HepG2 (cell line): Measurements from ENCODE around the gene ZNF782. TPM values are rescaled to one million over a fixed set of nuclear protein-coding genes. Genes with fewer than 3 reads are reported as not detected.
A peak's percentile ranks its signal among the peaks of the same experiment; 100 is the strongest.

Experiments used
- DPF2 ChIP-seq: sonication (generic); formaldehyde crosslinking; IDR thresholded peaks from 2 replicates; pipeline ENCODE4 v1.4.0; 2020; ENCODE audit warnings: mild to moderate bottlenecking, low read depth, missing genetic modification reagents, borderline replicate concordance
- EED ChIP-seq: sonication (generic); formaldehyde crosslinking; IDR thresholded peaks from 2 replicates; pipeline ENCODE4 v1.5.0; 2020; ENCODE audit warnings: mild to moderate bottlenecking, missing genetic modification reagents
- SMARCC2 ChIP-seq: fragments of 450-650 bp; IDR thresholded peaks from 2 replicates; pipeline ENCODE4 v1.6.1; 2017; ENCODE audit warnings: antibody characterized with exemption, mild to moderate bottlenecking
- polyA plus RNA-seq, 8 experiments: library from polyadenylated mRNA; depleted of rRNA in 3 of 8; stranded (reverse) in 7 of 8; unstranded in 1 of 8; fragments of >200 nt; fragmentation: Illumina TruSeq in 4 of 8; extraction: Trizol in 4 of 8; gene quantifications; 2 replicates each; pipeline versions ENCODE4 v1.2.1 to v1.2.3, GENCODE V29; 2011 to 2016; ENCODE audit warnings: low read depth in 4 of 8, missing spikeins in 1 of 8, mixed read lengths in 1 of 8; ENCODE audit not compliant: insufficient read depth in 1 of 8
- total RNA-seq, 5 experiments: library from RNA; depleted of rRNA; stranded (reverse); fragments of >200 nt; fragmentation: Illumina TruSeq; extraction: Trizol; gene quantifications; 2 replicates each; pipeline ENCODE4 v1.2.3, GENCODE V29; 2016; ENCODE audit warnings: low read depth in 1 of 5
- TF ChIP-seq, protein P1 (sequence below): sonication (generic); formaldehyde crosslinking; IDR thresholded peaks from 2 replicates; pipeline ENCODE4 v1.4.0; 2020; ENCODE audit warnings: missing genetic modification reagents
- TF ChIP-seq, protein P2 (sequence below): sonication (generic); formaldehyde crosslinking; IDR thresholded peaks from 2 replicates; pipeline ENCODE4 v1.5.0; 2020; ENCODE audit warnings: missing genetic modification reagents
- TF ChIP-seq, protein P3 (sequence below): sonication (generic); formaldehyde crosslinking; IDR thresholded peaks from 2 replicates; pipeline ENCODE4 v1.4.0; 2020; ENCODE audit warnings: missing genetic modification reagents
- TF ChIP-seq, protein P4 (sequence below): sonication (generic); formaldehyde crosslinking; IDR thresholded peaks from 2 replicates; pipeline ENCODE4 v1.5.0; 2020; ENCODE audit warnings: mild to moderate bottlenecking, missing genetic modification reagents, moderate library complexity
- TF ChIP-seq, protein P5 (sequence below): sonication (generic); formaldehyde crosslinking; IDR thresholded peaks from 2 replicates; pipeline ENCODE4 v1.5.0; 2020; ENCODE audit warnings: missing genetic modification reagents, mild to moderate bottlenecking, borderline replicate concordance
- TF ChIP-seq, protein P6 (sequence below): sonication (generic); formaldehyde crosslinking; IDR thresholded peaks from 2 replicates; pipeline ENCODE4 v1.4.0; 2020; ENCODE audit warnings: missing genetic modification reagents
- TF ChIP-seq, protein P7 (sequence below): fragments of 450-650 bp; IDR thresholded peaks from 2 replicates; pipeline ENCODE4 v1.6.1; 2017; ENCODE audit warnings: mild to moderate bottlenecking

Gene ZNF782
- total and polyA plus RNA-seq, 2 of the 13 experiments (the other 11 are each of a cell fraction or from before 2014, with no cell fraction given): 1.4 to 4.9 TPM

DNA sequence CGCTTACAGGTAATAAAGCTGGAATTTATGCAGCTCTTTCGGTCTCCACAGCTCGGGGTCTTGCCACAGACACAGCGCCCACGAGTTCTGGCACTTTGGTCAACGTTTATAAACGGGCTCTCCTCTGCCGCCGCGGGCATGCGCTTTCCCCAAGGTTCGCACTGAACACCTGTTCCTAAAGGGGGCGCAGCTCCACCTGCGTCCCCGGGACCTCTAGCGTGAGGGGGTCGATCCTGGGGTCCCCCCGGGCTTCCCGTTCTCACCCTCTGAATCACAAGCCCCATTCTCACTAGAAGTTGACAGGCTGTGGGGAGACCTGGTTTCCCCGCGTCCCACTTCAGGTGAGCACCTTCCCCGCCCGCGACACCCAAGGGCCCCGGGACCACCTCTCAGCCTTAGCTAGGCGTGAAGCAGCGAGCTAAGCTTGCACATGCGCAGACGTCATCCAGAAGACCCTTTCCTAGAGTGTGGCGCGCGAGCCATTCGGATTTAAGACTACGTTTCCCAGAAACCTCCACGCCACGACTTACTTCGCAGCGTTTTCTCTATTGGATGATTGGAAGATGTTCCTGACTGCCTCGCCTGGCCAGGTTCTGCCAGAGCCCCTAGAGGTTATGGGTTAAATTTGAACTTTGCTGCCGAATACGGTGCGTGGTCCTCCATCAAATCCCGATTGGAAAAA lies 21.3 kb upstream of the ZNF782 start (continued):
- TF ChIP-seq, protein P1, sequence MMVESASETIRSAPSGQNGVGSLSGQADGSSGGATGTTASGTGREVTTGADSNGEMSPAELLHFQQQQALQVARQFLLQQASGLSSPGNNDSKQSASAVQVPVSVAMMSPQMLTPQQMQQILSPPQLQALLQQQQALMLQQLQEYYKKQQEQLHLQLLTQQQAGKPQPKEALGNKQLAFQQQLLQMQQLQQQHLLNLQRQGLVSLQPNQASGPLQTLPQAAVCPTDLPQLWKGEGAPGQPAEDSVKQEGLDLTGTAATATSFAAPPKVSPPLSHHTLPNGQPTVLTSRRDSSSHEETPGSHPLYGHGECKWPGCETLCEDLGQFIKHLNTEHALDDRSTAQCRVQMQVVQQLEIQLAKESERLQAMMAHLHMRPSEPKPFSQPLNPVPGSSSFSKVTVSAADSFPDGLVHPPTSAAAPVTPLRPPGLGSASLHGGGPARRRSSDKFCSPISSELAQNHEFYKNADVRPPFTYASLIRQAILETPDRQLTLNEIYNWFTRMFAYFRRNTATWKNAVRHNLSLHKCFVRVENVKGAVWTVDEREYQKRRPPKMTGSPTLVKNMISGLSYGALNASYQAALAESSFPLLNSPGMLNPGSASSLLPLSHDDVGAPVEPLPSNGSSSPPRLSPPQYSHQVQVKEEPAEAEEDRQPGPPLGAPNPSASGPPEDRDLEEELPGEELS (CRISPR knock-in tag): 0 out of 2 replicates have a peak, but pooled peaks have one; percentile 8
- TF ChIP-seq, protein P2, sequence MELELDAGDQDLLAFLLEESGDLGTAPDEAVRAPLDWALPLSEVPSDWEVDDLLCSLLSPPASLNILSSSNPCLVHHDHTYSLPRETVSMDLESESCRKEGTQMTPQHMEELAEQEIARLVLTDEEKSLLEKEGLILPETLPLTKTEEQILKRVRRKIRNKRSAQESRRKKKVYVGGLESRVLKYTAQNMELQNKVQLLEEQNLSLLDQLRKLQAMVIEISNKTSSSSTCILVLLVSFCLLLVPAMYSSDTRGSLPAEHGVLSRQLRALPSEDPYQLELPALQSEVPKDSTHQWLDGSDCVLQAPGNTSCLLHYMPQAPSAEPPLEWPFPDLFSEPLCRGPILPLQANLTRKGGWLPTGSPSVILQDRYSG (CRISPR knock-in tag): peak; percentile 52; the same call in 1 of the 2 replicates
- TF ChIP-seq, protein P3, sequence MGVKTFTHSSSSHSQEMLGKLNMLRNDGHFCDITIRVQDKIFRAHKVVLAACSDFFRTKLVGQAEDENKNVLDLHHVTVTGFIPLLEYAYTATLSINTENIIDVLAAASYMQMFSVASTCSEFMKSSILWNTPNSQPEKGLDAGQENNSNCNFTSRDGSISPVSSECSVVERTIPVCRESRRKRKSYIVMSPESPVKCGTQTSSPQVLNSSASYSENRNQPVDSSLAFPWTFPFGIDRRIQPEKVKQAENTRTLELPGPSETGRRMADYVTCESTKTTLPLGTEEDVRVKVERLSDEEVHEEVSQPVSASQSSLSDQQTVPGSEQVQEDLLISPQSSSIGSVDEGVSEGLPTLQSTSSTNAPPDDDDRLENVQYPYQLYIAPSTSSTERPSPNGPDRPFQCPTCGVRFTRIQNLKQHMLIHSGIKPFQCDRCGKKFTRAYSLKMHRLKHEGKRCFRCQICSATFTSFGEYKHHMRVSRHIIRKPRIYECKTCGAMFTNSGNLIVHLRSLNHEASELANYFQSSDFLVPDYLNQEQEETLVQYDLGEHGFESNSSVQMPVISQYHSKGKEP (CRISPR knock-in tag): no peak
- TF ChIP-seq SMARCC2 (no peak), DPF2 (CRISPR knock-in tag) (no peak), EED (no peak)
- TF ChIP-seq, protein P4, sequence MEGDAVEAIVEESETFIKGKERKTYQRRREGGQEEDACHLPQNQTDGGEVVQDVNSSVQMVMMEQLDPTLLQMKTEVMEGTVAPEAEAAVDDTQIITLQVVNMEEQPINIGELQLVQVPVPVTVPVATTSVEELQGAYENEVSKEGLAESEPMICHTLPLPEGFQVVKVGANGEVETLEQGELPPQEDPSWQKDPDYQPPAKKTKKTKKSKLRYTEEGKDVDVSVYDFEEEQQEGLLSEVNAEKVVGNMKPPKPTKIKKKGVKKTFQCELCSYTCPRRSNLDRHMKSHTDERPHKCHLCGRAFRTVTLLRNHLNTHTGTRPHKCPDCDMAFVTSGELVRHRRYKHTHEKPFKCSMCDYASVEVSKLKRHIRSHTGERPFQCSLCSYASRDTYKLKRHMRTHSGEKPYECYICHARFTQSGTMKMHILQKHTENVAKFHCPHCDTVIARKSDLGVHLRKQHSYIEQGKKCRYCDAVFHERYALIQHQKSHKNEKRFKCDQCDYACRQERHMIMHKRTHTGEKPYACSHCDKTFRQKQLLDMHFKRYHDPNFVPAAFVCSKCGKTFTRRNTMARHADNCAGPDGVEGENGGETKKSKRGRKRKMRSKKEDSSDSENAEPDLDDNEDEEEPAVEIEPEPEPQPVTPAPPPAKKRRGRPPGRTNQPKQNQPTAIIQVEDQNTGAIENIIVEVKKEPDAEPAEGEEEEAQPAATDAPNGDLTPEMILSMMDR: peak; percentile 80
- TF ChIP-seq, protein P5, sequence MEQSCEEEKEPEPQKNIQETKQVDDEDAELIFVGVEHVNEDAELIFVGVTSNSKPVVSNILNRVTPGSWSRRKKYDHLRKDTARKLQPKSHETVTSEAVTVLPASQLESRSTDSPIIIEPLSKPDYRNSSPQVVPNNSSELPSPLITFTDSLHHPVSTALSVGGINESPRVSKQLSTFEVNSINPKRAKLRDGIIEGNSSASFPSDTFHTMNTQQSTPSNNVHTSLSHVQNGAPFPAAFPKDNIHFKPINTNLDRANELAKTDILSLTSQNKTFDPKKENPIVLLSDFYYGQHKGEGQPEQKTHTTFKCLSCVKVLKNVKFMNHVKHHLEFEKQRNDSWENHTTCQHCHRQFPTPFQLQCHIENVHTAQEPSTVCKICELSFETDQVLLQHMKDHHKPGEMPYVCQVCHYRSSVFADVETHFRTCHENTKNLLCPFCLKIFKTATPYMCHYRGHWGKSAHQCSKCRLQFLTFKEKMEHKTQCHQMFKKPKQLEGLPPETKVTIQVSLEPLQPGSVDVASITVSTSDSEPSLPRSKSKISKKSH: no peak
- TF ChIP-seq, protein P6, sequence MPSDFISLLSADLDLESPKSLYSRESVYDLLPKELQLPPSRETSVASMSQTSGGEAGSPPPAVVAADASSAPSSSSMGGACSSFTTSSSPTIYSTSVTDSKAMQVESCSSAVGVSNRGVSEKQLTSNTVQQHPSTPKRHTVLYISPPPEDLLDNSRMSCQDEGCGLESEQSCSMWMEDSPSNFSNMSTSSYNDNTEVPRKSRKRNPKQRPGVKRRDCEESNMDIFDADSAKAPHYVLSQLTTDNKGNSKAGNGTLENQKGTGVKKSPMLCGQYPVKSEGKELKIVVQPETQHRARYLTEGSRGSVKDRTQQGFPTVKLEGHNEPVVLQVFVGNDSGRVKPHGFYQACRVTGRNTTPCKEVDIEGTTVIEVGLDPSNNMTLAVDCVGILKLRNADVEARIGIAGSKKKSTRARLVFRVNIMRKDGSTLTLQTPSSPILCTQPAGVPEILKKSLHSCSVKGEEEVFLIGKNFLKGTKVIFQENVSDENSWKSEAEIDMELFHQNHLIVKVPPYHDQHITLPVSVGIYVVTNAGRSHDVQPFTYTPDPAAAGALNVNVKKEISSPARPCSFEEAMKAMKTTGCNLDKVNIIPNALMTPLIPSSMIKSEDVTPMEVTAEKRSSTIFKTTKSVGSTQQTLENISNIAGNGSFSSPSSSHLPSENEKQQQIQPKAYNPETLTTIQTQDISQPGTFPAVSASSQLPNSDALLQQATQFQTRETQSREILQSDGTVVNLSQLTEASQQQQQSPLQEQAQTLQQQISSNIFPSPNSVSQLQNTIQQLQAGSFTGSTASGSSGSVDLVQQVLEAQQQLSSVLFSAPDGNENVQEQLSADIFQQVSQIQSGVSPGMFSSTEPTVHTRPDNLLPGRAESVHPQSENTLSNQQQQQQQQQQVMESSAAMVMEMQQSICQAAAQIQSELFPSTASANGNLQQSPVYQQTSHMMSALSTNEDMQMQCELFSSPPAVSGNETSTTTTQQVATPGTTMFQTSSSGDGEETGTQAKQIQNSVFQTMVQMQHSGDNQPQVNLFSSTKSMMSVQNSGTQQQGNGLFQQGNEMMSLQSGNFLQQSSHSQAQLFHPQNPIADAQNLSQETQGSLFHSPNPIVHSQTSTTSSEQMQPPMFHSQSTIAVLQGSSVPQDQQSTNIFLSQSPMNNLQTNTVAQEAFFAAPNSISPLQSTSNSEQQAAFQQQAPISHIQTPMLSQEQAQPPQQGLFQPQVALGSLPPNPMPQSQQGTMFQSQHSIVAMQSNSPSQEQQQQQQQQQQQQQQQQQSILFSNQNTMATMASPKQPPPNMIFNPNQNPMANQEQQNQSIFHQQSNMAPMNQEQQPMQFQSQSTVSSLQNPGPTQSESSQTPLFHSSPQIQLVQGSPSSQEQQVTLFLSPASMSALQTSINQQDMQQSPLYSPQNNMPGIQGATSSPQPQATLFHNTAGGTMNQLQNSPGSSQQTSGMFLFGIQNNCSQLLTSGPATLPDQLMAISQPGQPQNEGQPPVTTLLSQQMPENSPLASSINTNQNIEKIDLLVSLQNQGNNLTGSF (CRISPR knock-in tag): peak; percentile 33; the same call in 1 of the 2 replicates
- TF ChIP-seq, protein P7, sequence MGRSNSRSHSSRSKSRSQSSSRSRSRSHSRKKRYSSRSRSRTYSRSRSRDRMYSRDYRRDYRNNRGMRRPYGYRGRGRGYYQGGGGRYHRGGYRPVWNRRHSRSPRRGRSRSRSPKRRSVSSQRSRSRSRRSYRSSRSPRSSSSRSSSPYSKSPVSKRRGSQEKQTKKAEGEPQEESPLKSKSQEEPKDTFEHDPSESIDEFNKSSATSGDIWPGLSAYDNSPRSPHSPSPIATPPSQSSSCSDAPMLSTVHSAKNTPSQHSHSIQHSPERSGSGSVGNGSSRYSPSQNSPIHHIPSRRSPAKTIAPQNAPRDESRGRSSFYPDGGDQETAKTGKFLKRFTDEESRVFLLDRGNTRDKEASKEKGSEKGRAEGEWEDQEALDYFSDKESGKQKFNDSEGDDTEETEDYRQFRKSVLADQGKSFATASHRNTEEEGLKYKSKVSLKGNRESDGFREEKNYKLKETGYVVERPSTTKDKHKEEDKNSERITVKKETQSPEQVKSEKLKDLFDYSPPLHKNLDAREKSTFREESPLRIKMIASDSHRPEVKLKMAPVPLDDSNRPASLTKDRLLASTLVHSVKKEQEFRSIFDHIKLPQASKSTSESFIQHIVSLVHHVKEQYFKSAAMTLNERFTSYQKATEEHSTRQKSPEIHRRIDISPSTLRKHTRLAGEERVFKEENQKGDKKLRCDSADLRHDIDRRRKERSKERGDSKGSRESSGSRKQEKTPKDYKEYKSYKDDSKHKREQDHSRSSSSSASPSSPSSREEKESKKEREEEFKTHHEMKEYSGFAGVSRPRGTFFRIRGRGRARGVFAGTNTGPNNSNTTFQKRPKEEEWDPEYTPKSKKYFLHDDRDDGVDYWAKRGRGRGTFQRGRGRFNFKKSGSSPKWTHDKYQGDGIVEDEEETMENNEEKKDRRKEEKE: no peak
